ENCODE results near the gene TUBE1. TPM values are rescaled to one million over a fixed set of nuclear protein-coding genes. Genes with fewer than 3 reads are reported as not detected.

The TUBE1 gene
- total and polyA plus RNA-seq, 2 donors (not counting 3 experiments of a cell fraction or from before 2014, with no cell fraction given), result 6.7 to 15.8 TPM

- TF ChIP-seq EZH2 (IDR thresholded peaks at IDR 0.05; ENCODE audit: borderline replicate concordance, low read depth, low read length, severe bottlenecking), result no peak
- TF ChIP-seq CTCF (IDR thresholded peaks at IDR 0.05; ENCODE audit: extremely low read depth in 1 of 2, insufficient read depth in 1 of 2, low read depth in 1 of 2, low read length in 2 of 2), result no peak
- no peak for TF ChIP-seq POLR2A (IDR thresholded peaks at IDR 0.05; ENCODE audit: low read depth, low read length)
- TF ChIP-seq GATA2 (IDR thresholded peaks at IDR 0.05; ENCODE audit: insufficient read depth, insufficient read length, low read depth, low read length), result no peak
- TF ChIP-seq JUN (IDR thresholded peaks at IDR 0.05; ENCODE audit: borderline replicate concordance, insufficient read depth, insufficient read length, low read depth), result no peak
- TF ChIP-seq FOS (IDR thresholded peaks at IDR 0.05; ENCODE audit: borderline replicate concordance, insufficient read depth, low read length), result no peak
- no peak for TF ChIP-seq MAX (IDR thresholded peaks at IDR 0.05; ENCODE audit: insufficient read depth, insufficient read length)
- no peak for TF ChIP-seq MYC (IDR thresholded peaks at IDR 0.05; ENCODE audit: low read depth, low read length)
- TF ChIP-seq POLR2AphosphoS5 (IDR thresholded peaks at IDR 0.05; ENCODE audit: insufficient read depth, low read depth, low read length), result no peak
- Histone ChIP-seq H3K4me3 (replicated peaks in 1 of 3; ENCODE audit: insufficient read depth in 1 of 3, low read depth in 1 of 3, low read length in 3 of 3) (no peak overlapping the region), H3K79me2 (ENCODE audit: control insufficient read depth, insufficient read depth, low read length) (no peaks in the 10 kb centered on the region), H2AFZ (ENCODE audit: low read depth, low read length) (no peak overlapping the region), H3K4me2 (ENCODE audit: insufficient read depth, low read length) (no peak overlapping the region), H3K9me1 (replicated peaks; ENCODE audit: control insufficient read depth, extremely low read depth, insufficient read depth, low read length) (no peaks in the 10 kb centered on the region), H4K20me1 (replicated peaks; ENCODE audit: control insufficient read depth, extremely low read depth, insufficient read depth, low read length) (no peaks in the 10 kb centered on the region), H3K27me3 (ENCODE audit: control insufficient read depth in 2 of 2, insufficient read depth in 2 of 2, low read length in 2 of 2) (peaks cover 0 to 2% of the 10 kb centered on the region in 2 experiments), H3K27ac (ENCODE audit: insufficient read depth, low read depth, low read length) (no peak overlapping the region), H3K36me3 (ENCODE audit: control insufficient read depth in 2 of 2, extremely low read depth in 1 of 2, insufficient read depth in 2 of 2, low read length in 2 of 2) (no peaks in the 10 kb centered on the region), H3K9me3 (replicated peaks; ENCODE audit: control insufficient read depth, insufficient read depth, low read length) (no peaks in the 10 kb centered on the region), H3K9ac (replicated peaks; ENCODE audit: extremely low read depth, insufficient read depth, low read length) (no peak overlapping the region), H3K4me1 (ENCODE audit: control insufficient read depth, extremely low read depth, insufficient read depth, low read length) (no peaks in the 10 kb centered on the region)
- POLR2A ChIA-PET, result no interaction called here
- DNase-seq (ENCODE audit: low read depth, low spot score) (no peak), FAIRE-seq (no peak)
- CTCF ChIA-PET, result interaction anchor here (1.7 to 2.1 kb wide), 3 partner anchors 13 to 321 kb away, joined by 4 to 8 read pairs (median 6); no protein-coding TSS in a partner anchor
- intact Hi-C loops (cut with micrococcal nuclease) (no loop called here), dilution Hi-C loops (cut with MboI; ENCODE audit: extremely low pct_ligation_motif_present, low sequenced_read_pairs) (no loop called here)
- no TSS peak for BruUV-seq (replicated peaks)
Observed at GRCh38 chr6:112030961-112031660, 56.2 kb downstream of the TUBE1 start.

Measured in endothelial cell of umbilical vein (primary cell).